Daoy (cell line): Measurements from ENCODE around the gene VIPR2. TPM values are rescaled to one million over a fixed set of nuclear protein-coding genes. Genes with fewer than 3 reads are reported as not detected.
A peak's percentile ranks its signal among the peaks of the same experiment; 100 is the strongest.

Source experiments
- DNase-seq: peaks from one replicate; pipeline ENCODE4 v3.0.0-alpha.2; 2015; ENCODE audit warnings: low read depth
- total RNA-seq: library from RNA; depleted of rRNA; stranded (reverse); fragments of >200 nt; shearing (Covaris generic); gene quantifications from 2 replicates; pipeline ENCODE4 v1.2.3, GENCODE V29; 2014

VIPR2 gene
- total RNA-seq, 1 experiment from 2014 or later, result 0.74 TPM

GRCh38 chr7:159026271-159027055 is 118.2 kb downstream of the VIPR2 start:
- DNase-seq, result no peak

GRCh38 chr7:159025161-159025779 is 119.4 kb downstream of the VIPR2 start:
- peak; percentile 88 for DNase-seq

GRCh38 chr7:159024280-159024951 is 120.3 kb downstream of the VIPR2 start:
- no peak for DNase-seq

- DNase-seq, result no peak
These were observed 120.9 kb downstream of the VIPR2 start for GRCh38 chr7:159023746-159024145.

GRCh38 chr7:159023206-159023605 is 121.5 kb downstream of the VIPR2 start:
- no peak for DNase-seq

GRCh38 chr7:159022238-159022993 is 122.3 kb downstream of the VIPR2 start:
- DNase-seq, result peak; percentile 85

- DNase-seq, result no peak
These were observed 123.7 kb downstream of the VIPR2 start for GRCh38 chr7:159020987-159021386.

GRCh38 chr7:159019111-159019510 is 125.6 kb downstream of the VIPR2 start:
- no peak for DNase-seq

- no peak for DNase-seq
These were observed 126.9 kb downstream of the VIPR2 start for GRCh38 chr7:159017741-159018140.

GRCh38 chr7:159017210-159017609 is 127.5 kb downstream of the VIPR2 start:
- no peak for DNase-seq

GRCh38 chr7:159016591-159016990 is 128.1 kb downstream of the VIPR2 start:
- no peak for DNase-seq

GRCh38 chr7:159015454-159016410 is 128.9 kb downstream of the VIPR2 start:
- DNase-seq, result peak; percentile 72

GRCh38 chr7:159015081-159015453 is 129.6 kb downstream of the VIPR2 start:
- no peak for DNase-seq

- DNase-seq, result no peak
These were observed 130.2 kb downstream of the VIPR2 start for GRCh38 chr7:159014297-159015062.

GRCh38 chr7:159013825-159014289 is 130.8 kb downstream of the VIPR2 start:
- DNase-seq, result no peak

- no peak for DNase-seq
These were observed 131.4 kb downstream of the VIPR2 start for GRCh38 chr7:159013181-159013690.

GRCh38 chr7:159012353-159013069 is 132.2 kb downstream of the VIPR2 start:
- peak; percentile 58 for DNase-seq

- DNase-seq, result no peak
These were observed 133.0 kb downstream of the VIPR2 start for GRCh38 chr7:159011722-159012022.
